H54 (cell line): Measurements from ENCODE around the gene BAIAP3.
A peak's percentile ranks its signal among the peaks of the same experiment; 100 is the strongest.

Experiments
- DNase-seq: peaks from one replicate; pipeline ENCODE4 v3.0.0; 2011; ENCODE audit warnings: low spot score, mixed read lengths; ENCODE audit not compliant: insufficient read length
- FAIRE-seq: peaks from 3 replicates; lab custom pipeline; 2011; peaks lifted over from hg19 to GRCh38; lab: Jason Lieb, UNC
- POLR2A ChIP-seq: IDR thresholded peaks from 2 replicates; pipeline ENCODE4 v1.6.1; 2011; ENCODE audit warnings: low read depth, mild to moderate bottlenecking, low read length

The BAIAP3 gene

DNA sequence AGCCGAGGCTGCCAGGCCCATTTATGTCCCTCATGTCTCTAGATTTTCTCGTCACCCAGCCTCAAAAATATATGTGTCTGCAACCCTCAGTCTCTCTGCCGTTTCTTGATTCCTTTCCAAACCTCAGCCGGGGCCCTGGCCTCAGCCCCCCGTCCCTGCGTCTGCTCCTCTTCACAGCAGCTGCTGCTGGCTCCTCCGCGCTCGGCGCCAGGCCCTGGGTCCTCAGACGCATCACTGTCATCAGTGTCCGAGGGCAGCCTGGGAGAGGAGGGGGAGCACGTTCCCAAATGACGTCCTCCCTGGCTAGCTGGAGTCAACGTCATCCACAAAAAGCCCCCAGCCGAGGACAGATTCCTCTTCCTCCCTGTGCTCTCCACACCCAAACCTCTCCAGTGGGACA is 15.9 kb downstream of the BAIAP3 start:
- DNase-seq (no peak), FAIRE-seq (no peak)
- TF ChIP-seq POLR2A = no peak

DNA sequence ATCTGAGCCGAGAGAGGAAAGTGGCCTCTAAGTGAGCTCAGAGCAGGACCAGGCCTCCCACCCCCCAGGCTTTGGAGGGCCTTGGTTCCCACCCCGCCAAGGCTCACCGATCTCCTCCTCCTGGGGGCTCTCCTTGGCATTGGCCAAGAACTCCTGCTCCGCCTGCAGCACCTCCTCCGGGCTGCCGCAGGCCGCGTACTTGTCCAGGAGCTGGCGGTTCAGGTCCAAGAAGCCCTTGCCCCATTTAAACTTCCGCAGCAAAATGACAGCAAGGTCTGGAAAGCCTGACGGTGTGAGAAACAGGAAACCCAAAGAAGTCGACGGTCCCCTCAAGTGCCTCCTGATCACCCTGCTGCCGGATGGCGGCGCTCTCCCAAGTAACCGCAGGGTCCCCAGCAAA is 16.5 kb downstream of the BAIAP3 start:
- TF ChIP-seq POLR2A = no peak
- no peak for DNase-seq
- no peak for FAIRE-seq

DNA sequence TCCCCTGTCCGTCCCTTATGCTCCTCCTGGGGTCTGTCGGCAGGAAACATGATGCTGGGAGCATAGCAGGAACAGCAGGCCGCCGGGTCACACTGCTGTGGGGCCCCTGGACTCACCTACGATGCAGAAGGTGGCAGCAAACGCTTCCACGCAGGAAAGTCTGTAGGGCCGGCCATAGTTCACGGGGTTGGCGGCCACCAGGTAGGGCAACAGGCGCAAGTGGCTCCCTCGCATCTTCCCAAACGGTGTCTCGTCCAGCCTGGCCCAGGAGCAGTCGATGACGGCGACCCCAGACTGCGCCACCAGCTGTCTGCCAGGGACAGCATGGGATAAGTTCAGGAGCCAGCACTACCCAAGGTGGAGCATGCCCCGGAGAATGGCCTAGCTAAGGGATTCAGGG is 17.2 kb downstream of the BAIAP3 start:
- no peak for FAIRE-seq
- no peak for TF ChIP-seq POLR2A
- no peak for DNase-seq

DNA sequence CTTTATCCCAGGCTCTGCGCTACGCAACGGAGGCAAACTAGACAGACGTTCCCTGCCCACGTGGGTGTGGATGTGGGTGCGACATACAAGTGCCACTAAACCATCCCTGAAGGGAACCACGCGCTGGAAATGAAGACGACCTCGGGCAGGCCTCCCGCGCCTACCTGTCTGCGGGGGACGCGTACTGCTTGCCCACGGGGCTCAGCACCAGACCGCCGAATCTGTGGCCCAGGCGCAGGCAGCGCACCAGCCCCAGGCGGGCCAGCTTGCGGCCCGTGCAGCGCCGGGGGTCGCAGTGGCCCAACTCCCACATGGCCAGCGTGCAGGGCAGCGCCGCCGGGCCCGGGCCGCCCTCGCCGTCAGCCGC is 17.8 kb downstream of the BAIAP3 start:
- no peak for TF ChIP-seq POLR2A
- no peak for FAIRE-seq
- no peak for DNase-seq

DNA sequence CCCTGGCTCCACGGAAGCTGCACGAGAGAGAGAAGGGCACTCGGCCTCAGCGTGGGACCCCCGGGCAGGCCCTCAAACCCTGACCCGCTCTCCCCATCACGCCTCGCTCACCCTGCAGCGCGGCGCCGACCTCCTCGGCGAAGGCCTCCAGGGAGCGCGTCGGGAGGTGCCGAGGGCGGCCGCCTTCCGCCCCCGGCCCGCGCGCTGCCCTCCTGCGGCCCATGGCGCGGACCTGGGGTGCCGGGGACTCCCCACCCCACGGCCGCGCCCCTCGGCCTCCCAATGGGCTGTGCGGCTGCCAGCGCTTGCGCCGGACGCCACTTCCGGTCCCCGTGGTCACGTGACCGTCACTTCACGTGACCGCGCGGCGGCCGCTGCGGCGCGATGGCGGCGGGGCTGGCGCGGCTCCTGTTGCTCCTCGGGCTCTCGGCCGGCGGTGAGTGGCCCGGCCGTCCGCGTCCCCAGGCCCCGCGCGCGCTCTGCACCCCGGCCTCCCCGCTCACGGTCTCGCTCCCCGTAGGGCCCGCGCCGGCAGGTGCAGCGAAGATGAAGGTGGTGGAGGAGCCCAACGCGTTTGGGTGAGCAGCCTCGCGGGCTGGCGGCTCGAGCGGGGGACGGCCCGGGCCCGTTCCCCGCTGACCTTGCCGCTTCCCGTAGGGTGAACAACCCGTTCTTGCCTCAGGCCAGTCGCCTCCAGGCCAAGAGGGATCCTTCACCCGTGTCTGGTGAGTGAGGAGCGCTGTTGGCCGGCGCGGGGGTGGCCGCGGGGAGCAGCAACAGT is 18.3 kb downstream of the BAIAP3 start, which contains the start of the genes GNPTG and TSR3:
GNPTG (plus strand) TSS at position 350 of the 781 bp plus-strand sequence; CDS start at position 385, 35 bp downstream.
TSR3 (minus strand) TSS at position 297 of the 781 bp plus-strand sequence; CDS start at position 223, 74 bp downstream.
- DNase-seq (peak; percentile 97), FAIRE-seq (no peak)
- peak; percentile 72 for TF ChIP-seq POLR2A

DNA sequence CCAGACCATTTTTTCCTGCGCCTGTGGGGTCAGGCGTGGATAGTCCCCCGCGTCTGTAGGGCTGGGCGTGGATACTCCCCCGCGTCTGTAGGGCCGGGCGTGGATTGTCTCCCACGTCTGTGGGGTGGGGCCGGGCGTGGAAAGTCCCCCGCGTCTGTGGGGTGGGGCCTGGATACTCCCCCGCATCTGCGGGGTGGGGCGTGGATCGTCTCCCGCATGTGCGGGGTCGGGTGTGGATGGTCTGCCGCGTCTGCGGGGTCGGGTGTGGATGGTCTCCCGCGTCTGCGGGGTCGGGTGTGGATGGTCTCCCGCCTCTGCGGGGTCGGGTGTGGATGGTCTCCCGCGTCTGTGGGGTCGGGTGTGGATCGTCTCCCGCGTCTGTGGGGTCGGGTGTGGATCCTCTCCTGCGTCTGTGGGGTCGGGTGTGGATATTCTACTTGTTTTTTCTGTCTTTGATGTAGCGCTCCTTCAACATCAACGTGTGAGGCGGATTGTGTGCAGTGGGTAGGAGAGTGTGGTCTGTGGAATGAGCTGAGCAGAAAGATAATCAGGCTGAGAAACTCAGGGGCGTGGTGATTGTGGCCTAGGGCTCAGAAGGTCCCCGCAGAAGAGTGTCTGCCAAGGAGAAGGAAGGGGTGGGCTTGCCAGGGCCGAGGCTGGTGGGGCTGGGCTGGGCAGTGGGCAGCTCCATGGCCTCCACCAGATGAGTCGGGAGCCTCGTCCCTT is 21.5 kb downstream of the BAIAP3 start:
- TF ChIP-seq POLR2A = no peak
- no peak for DNase-seq
- FAIRE-seq = no peak

DNA sequence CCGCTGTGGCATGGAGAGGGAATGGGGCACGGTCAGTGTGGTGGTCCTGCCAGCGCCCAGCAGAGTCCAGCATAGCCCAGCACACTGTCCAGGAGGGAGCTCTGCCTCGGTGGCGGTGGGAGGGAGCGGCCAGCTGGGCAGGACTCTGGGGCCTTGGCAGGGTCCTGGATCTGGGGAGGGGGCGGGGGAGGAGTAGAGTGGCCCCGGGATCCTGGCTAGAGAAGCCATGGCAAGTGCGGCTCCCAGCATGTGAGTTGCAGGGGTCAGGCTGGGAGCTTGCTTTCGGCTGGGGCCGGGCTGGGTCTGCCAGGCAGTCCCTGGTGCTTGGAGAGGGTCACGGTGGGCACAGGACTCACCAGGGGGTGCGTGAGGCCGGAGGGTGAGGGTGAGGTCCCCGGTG is 22.1 kb downstream of the BAIAP3 start:
- FAIRE-seq (no peak), DNase-seq (no peak)
- no peak for TF ChIP-seq POLR2A

DNA sequence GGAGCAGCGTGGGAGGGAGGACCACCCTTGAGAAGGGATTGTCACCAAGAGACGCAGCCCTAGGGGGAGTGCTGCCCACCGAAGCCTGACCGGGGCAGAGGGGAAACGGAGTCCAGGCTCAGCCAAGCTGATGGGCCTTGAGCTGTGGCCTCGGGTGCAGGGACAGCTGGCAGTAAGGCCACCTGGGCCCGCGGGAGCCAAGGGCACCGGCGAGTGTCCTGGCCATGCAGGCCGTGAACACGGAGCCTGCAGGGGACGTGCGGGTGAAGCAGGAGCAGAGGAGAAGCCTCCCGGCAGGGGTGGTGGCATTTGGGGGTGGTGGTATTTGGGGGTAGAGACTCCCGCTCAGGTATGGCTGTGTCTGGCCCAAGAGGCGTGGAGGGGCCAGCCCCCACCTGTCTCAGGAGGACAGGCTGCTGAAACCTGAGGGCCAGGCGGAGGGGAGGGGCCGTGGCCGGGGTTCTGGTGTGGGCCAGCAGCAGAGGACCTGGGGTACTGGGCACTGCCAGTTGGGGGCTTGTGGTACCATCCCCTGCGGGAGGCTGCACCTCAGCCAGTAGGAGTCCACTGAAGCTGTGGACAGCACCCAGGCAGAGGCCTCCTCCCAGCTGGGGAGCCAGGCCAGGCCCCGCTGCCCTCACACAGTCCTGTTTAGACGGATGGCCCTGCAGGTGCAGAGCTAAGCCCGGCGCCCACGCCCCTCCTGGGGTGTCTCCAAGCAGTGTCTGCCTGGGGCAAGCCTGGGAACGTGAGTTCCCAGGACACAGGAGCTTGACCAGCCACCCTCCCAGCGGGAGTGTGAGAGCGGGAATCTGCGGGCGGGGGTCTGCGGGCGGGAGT is 22.8 kb downstream of the BAIAP3 start:
- DNase-seq (no peak), FAIRE-seq (no peak)
- no peak for TF ChIP-seq POLR2A

DNA sequence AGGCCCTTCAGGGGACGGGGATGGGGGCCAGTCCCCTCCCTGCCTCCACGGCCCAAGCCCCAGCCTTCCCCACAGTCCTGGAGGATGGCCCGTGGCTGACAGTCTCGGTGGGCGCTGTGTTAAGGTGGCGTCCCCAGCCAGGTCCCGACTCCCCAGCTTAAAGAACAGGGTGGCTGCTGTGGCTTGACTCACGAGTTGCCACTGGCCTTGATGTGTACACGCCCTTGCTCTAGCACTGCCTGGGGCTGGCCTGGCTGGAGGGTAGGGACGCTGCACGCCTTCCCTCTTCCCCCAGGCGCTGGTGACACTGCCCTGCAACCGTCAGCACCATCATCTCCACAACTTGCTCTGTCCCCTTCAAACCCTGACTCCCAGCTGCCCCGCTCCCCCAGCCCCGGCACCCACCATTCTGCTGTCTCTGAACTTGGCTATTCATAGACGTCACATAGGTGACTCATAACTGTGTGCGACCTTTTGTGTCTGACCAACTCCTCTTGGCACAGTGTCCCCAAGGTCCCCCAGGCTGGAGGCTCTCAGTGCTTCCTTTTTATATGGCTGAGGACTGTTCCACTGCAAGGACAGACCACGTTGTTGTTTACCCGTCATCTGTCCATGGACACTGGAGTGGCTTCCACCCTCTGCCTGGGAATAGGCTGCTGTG is 24.6 kb downstream of the BAIAP3 start:
- no peak for DNase-seq
- FAIRE-seq = no peak
- TF ChIP-seq POLR2A = no peak

DNA sequence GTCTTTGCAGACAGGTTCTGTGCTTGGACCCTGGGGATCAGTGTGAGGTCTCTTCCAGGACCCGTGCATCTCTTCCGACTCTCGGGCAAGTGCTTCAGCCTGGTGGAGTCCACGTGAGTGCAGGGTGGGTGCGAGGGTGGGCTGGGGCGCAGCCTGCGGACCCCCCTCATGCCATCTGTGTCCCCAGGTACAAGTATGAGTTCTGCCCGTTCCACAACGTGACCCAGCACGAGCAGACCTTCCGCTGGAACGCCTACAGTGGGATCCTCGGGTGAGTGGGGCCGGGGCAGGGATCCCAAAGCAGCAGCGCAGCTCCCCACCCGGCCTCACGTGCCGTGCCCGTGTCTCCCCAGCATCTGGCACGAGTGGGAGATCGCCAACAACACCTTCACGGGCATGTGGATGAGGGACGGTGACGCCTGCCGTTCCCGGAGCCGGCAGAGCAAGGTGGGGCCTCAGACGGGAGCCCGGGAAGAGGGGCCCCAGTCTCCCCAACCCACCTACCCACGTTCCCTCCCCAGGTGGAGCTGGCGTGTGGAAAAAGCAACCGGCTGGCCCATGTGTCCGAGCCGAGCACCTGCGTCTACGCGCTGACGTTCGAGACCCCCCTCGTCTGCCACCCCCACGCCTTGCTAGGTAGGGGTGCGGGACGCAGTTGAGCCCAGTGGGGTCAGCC is 28.4 kb downstream of the BAIAP3 start:
- TF ChIP-seq POLR2A = no peak
- no peak for DNase-seq
- no peak for FAIRE-seq

DNA sequence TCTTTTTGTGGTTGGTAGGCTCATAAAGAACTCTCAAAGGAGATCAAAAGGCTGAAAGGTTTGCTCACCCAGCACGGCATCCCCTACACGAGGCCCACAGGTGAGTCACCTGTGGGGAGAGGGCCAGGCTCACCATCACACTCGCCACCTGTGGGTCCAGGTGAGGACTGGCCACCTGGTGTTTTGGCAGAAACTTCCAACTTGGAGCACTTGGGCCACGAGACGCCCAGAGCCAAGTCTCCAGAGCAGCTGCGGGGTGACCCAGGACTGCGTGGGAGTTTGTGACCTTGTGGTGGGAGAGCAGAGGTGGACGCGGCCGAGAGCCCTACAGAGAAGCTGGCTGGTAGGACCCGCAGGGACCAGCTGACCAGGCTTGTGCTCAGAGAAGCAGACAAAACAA is 29.4 kb downstream of the BAIAP3 start:
- DNase-seq (no peak), FAIRE-seq (no peak)
- TF ChIP-seq POLR2A = no peak

DNA sequence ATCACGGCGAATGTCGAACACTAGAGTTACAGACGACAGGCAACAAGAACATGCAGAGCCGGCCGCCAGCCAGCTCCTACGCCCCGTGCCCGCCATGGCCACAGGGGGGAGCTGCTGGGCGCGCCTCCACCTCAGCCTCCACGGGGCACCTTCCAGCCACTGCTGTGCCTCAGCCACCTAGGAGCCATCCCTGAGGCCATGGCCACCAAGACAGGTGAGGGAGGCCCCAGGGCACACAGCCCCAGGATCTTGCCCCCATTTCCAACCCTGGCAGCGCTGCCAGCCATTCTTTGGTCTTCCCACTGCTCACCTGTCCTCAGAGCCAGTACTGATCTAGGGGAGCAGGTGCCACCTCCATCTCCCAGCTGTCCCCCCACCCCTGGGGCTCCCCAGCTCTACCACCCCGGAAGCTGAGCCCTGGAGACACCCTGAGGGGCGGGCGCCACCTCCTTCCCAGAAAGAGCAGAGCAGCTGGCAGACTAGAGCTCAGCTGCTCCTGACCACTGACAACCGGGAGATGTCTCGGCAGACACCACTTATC is 30.1 kb downstream of the BAIAP3 start:
- DNase-seq = peak; percentile 71
- no peak for FAIRE-seq

More for the DNA sequence above, 30.1 kb downstream of the BAIAP3 start:
- no peak for TF ChIP-seq POLR2A
